GM23338 (cell line): ENCODE data around the gene MGAT5. TPM values are rescaled to one million over a fixed set of nuclear protein-coding genes. Genes with fewer than 3 reads are reported as not detected.

ENCODE experiments used
- ATAC-seq: fragments of 200-7000 bp; cut with Tn5 transposase; 3 replicates; pipeline ENCODE4 v1.9.1; 2020
- DNase-seq: peaks from one replicate; pipeline ENCODE4 v3.0.0-alpha.2; 2015; ENCODE audit warnings: low spot score
- H2AFZ ChIP-seq: fragments of 200-600 bp; sonication (generic); 2 replicates; pipeline ENCODE4 v1.8.0; 2016; ENCODE audit warnings: antibody characterized with exemption, mild to moderate bottlenecking, moderate library complexity
- H3F3A ChIP-seq: fragments of 200-600 bp; sonication (generic); replicated peaks from 2 replicates; pipeline ENCODE4 v1.8.0; 2017; ENCODE audit warnings: antibody characterized with exemption, mixed run types, low read depth
- H3K27ac ChIP-seq: fragments of 200-600 bp; sonication (generic); 2 replicates; pipeline ENCODE4 v1.6.1; 2016; ENCODE audit warnings: low read depth
- H3K27me3 ChIP-seq: fragments of 200-600 bp; sonication (generic); 2 replicates; pipeline ENCODE4 v1.8.0; 2016; ENCODE audit warnings: mild to moderate bottlenecking, mixed run types, moderate library complexity; ENCODE audit not compliant: insufficient read depth
- H3K36me3 ChIP-seq: fragments of 200-600 bp; sonication (generic); 2 replicates; pipeline ENCODE4 v1.8.0; 2016; ENCODE audit warnings: mild to moderate bottlenecking; ENCODE audit not compliant: insufficient read depth
- H3K4me1 ChIP-seq: fragments of 200-600 bp; sonication (generic); 2 replicates; pipeline ENCODE4 v1.8.0; 2016; ENCODE audit warnings: mild to moderate bottlenecking, moderate library complexity; ENCODE audit not compliant: insufficient read depth
- H3K4me2 ChIP-seq: fragments of 200-600 bp; sonication (generic); 2 replicates; pipeline ENCODE4 v1.7.1; 2017; ENCODE audit warnings: mixed run types
- H3K4me3 ChIP-seq: fragments of 200-600 bp; sonication (generic); 2 replicates; pipeline ENCODE4 v1.6.1; 2016; ENCODE audit warnings: mixed run types
- H3K79me2 ChIP-seq: fragments of 200-600 bp; sonication (generic); replicated peaks from 2 replicates; pipeline ENCODE4 v1.8.0; 2017; ENCODE audit warnings: mild to moderate bottlenecking; ENCODE audit not compliant: insufficient read depth
- H3K9me2 ChIP-seq: fragments of 200-600 bp; sonication (generic); 2 replicates; pipeline ENCODE4 v1.8.0; 2017; ENCODE audit not compliant: insufficient read depth
- H4K20me1 ChIP-seq: fragments of 200-600 bp; sonication (generic); replicated peaks from 2 replicates; pipeline ENCODE4 v1.8.0; 2017; ENCODE audit warnings: mild to moderate bottlenecking; ENCODE audit not compliant: insufficient read depth
- H3K27ac Mint-ChIP-seq: 2 replicates; pipeline ENCODE4 v1.8.0; 2020; ENCODE audit warnings: inconsistent platforms, mild to moderate bottlenecking, moderate library complexity, mixed read lengths
- H3K27me3 Mint-ChIP-seq: 3 replicates; pipeline ENCODE4 v1.8.0; 2022; ENCODE audit warnings: low read depth, mild to moderate bottlenecking, moderate library complexity, mixed read lengths, inconsistent platforms; ENCODE audit not compliant: insufficient read depth, poor library complexity
- H3K36me3 Mint-ChIP-seq: 3 replicates; pipeline ENCODE4 v1.8.0; 2021; ENCODE audit warnings: low read depth, mild to moderate bottlenecking, inconsistent platforms, moderate library complexity, mixed read lengths
- H3K4me1 Mint-ChIP-seq: 3 replicates; pipeline ENCODE4 v1.8.0; 2020; ENCODE audit warnings: mild to moderate bottlenecking, inconsistent platforms, mixed read lengths
- H3K4me3 Mint-ChIP-seq: 3 replicates; pipeline ENCODE4 v1.8.0; 2021; ENCODE audit warnings: moderate library complexity, mild to moderate bottlenecking, inconsistent platforms, mixed read lengths
- H3K9me3 Mint-ChIP-seq: 3 replicates; pipeline ENCODE4 v1.8.0; 2020; ENCODE audit warnings: moderate library complexity, mild to moderate bottlenecking, inconsistent platforms, mixed read lengths
- CREB1 ChIP-seq: fragments of 250-450 bp; sonication (Bioruptor Pico); IDR thresholded peaks from 2 replicates; pipeline ENCODE4 v1.5.0; 2020; ENCODE audit warnings: low read depth, mild to moderate bottlenecking, moderate library complexity
- ETS1 ChIP-seq: IDR thresholded peaks from 2 replicates; pipeline ENCODE4 v1.6.1; 2016; ENCODE audit warnings: antibody characterized with exemption
- POLR2AphosphoS5 ChIP-seq: IDR thresholded peaks from 2 replicates; pipeline ENCODE4 v1.6.1; 2016; ENCODE audit warnings: antibody characterized with exemption, low read depth
- STAT1 ChIP-seq: IDR thresholded peaks from one replicate; pipeline ENCODE4 v1.6.1; 2016; ENCODE audit warnings: antibody characterized with exemption; ENCODE audit not compliant: unreplicated experiment
- ZNF114 ChIP-seq: fragments of 250-450 bp; sonication (Bioruptor Pico); IDR thresholded peaks from 2 replicates; pipeline ENCODE4 v1.5.0; 2020; ENCODE audit warnings: mild to moderate bottlenecking, moderate library complexity
- ZNF331 ChIP-seq: fragments of 250-450 bp; sonication (Bioruptor Pico); IDR thresholded peaks from 2 replicates; pipeline ENCODE4 v1.5.0; 2020; ENCODE audit warnings: low read depth, mild to moderate bottlenecking, moderate library complexity
- ZNF462 ChIP-seq: fragments of 250-450 bp; sonication (Bioruptor Pico); IDR thresholded peaks from 2 replicates; pipeline ENCODE4 v1.5.0; 2020; ENCODE audit warnings: mild to moderate bottlenecking, moderate library complexity
- polyA plus RNA-seq: library from polyadenylated mRNA; unstranded; fragments of >200 nt; fragmentation: Nextera tagmentation; extraction: Ambion mirVana; gene quantifications from 2 replicates; pipeline ENCODE4 v1.2.1, GENCODE V29; 2016
- total RNA-seq: library from RNA; depleted of rRNA; stranded (reverse); fragments of >200 nt; shearing (Covaris generic); gene quantifications from 2 replicates; pipeline ENCODE4 v1.2.3, GENCODE V29; 2014

The MGAT5 gene
- total and polyA plus RNA-seq, 2 experiments from 2014 or later: 4.6 to 27.6 TPM

- H3K27ac ChIP-seq: no peak overlapping the region
- no peak overlapping the region for H3K27ac Mint-ChIP-seq
- DNase-seq (no peak), ATAC-seq (no peak)
- TF ChIP-seq ZNF462 (CRISPR knock-in tag) (no peak), ZNF114 (CRISPR knock-in tag) (no peak), ZNF331 (CRISPR knock-in tag) (no peak), STAT1 (no peak), POLR2AphosphoS5 (no peak), ETS1 (no peak), CREB1 (no peak)
- H3K4me3 Mint-ChIP-seq: no peak overlapping the region
- H3K4me1 Mint-ChIP-seq: peaks cover 26% of the 10 kb centered on the region
- H3K4me1 ChIP-seq: peaks cover 3% of the 10 kb centered on the region; the same call in 1 of the 2 replicates
- H3K79me2 ChIP-seq: peaks cover 45% of the 10 kb centered on the region
- H3K27me3 Mint-ChIP-seq: no peaks in the 10 kb centered on the region
- H2AFZ ChIP-seq: no peak overlapping the region
- no peaks in the 10 kb centered on the region for H3K36me3 ChIP-seq
- no peaks in the 10 kb centered on the region; the same call in 2 of the 3 replicates for H3K9me3 Mint-ChIP-seq
- H4K20me1 ChIP-seq: peaks cover 6% of the 10 kb centered on the region; the same call in 1 of the 2 replicates
- H3K4me3 ChIP-seq: no peak overlapping the region
- no peaks in the 10 kb centered on the region for H3F3A ChIP-seq
- no peaks in the 10 kb centered on the region for H3K36me3 Mint-ChIP-seq
- H3K27me3 ChIP-seq: no peaks in the 10 kb centered on the region
- peaks cover 17% of the 10 kb centered on the region; the same call in 1 of the 2 replicates for H3K9me2 ChIP-seq
- no peak overlapping the region for H3K4me2 ChIP-seq
Observed at GRCh38 chr2:134247679-134248078, 6.2 kb upstream of the MGAT5 start.
